Measurements from ENCODE around the gene PHF24.

PHF24 gene

GRCh38 chr9:34996905-34997279 is 38.8 kb downstream of the PHF24 start:
- TF ChIP-seq CTCF (IDR thresholded peaks at IDR 0.05; ENCODE audit: control insufficient read depth, insufficient read depth, low read depth, low read length, missing control alignments): no peak
- no peak for DNase-seq (ENCODE audit: low read depth)

GRCh38 chr9:34997379-34997781 is 39.3 kb downstream of the PHF24 start:
- no peak overlapping the region for H3K4me3 ChIP-seq (ENCODE audit: control insufficient read depth, low read depth, low read length)
- DNase-seq (ENCODE audit: low read depth): no peak
- TF ChIP-seq CTCF (IDR thresholded peaks at IDR 0.05; ENCODE audit: control insufficient read depth, insufficient read depth, low read depth, low read length, missing control alignments): no peak

More at GRCh38 chr9:34996905-34997279, 38.8 kb downstream of the PHF24 start:
- no peak overlapping the region for H3K4me3 ChIP-seq (ENCODE audit: control insufficient read depth, low read depth, low read length)

- TF ChIP-seq CTCF (IDR thresholded peaks at IDR 0.05; ENCODE audit: control insufficient read depth, insufficient read depth, low read depth, low read length, missing control alignments): no peak
- no peak overlapping the region for H3K4me3 ChIP-seq (ENCODE audit: control insufficient read depth, low read depth, low read length)
- DNase-seq (ENCODE audit: low read depth): no peak
Measured at GRCh38 chr9:34998266-34998665, 40.2 kb downstream of the PHF24 start.

- H3K4me3 ChIP-seq (ENCODE audit: control insufficient read depth, low read depth, low read length): no peak overlapping the region
- TF ChIP-seq CTCF (IDR thresholded peaks at IDR 0.05; ENCODE audit: control insufficient read depth, insufficient read depth, low read depth, low read length, missing control alignments): no peak
- no peak for DNase-seq (ENCODE audit: low read depth)
Measured at GRCh38 chr9:34999576-34999975, 41.5 kb downstream of the PHF24 start.

GRCh38 chr9:35000535-35001284 is 42.6 kb downstream of the PHF24 start:
- no peak overlapping the region for H3K4me3 ChIP-seq (ENCODE audit: control insufficient read depth, low read depth, low read length)
- no peak for TF ChIP-seq CTCF (IDR thresholded peaks at IDR 0.05; ENCODE audit: control insufficient read depth, insufficient read depth, low read depth, low read length, missing control alignments)
- peak; percentile 27 for DNase-seq (ENCODE audit: low read depth)

- H3K4me3 ChIP-seq (ENCODE audit: control insufficient read depth, low read depth, low read length): no peak overlapping the region
- TF ChIP-seq CTCF (IDR thresholded peaks at IDR 0.05; ENCODE audit: control insufficient read depth, insufficient read depth, low read depth, low read length, missing control alignments): no peak
- no peak for DNase-seq (ENCODE audit: low read depth)
Measured at GRCh38 chr9:35001285-35001677, 43.2 kb downstream of the PHF24 start.

Measured in AG09309 (cell line).